Measurements from ENCODE around the gene MECP2.

DNA sequence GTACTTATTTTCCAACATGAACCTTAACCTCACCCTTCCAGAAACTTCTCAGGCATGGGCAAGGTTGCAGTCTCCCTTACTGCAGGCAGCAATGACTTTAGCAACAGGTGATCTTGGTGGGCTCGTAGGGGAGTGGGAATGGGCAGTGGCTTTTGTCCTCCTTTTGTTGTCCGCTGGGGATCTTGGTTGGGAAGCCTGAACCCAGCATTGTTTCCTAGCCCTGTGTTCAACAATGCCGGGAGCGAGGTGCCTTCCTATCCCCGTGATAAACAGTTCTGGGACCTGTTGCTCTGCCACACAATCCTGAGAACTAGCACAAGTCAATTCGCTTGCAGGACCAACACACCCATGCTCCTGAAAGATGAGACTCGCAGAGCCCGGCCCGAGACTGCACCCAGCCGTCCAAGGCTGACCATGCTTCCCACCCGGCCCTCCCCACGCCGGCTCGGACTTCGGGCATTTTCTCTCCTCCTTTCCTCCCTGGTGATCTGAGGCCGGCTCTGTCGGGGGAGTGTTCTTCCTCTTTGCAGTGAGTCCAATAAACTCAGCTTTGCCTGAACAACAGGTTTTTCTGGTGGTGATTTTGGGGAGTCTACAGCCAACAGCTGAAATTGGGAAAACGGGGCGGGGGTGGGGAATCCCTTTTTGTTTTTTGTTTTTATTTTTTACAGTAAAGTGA is 98.0 kb downstream of the MECP2 start:
- TF ChIP-seq, protein P1, sequence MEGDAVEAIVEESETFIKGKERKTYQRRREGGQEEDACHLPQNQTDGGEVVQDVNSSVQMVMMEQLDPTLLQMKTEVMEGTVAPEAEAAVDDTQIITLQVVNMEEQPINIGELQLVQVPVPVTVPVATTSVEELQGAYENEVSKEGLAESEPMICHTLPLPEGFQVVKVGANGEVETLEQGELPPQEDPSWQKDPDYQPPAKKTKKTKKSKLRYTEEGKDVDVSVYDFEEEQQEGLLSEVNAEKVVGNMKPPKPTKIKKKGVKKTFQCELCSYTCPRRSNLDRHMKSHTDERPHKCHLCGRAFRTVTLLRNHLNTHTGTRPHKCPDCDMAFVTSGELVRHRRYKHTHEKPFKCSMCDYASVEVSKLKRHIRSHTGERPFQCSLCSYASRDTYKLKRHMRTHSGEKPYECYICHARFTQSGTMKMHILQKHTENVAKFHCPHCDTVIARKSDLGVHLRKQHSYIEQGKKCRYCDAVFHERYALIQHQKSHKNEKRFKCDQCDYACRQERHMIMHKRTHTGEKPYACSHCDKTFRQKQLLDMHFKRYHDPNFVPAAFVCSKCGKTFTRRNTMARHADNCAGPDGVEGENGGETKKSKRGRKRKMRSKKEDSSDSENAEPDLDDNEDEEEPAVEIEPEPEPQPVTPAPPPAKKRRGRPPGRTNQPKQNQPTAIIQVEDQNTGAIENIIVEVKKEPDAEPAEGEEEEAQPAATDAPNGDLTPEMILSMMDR (conservative IDR thresholded peaks at IDR 0.05; ENCODE audit: low read length), result no peak
- no peak for TF ChIP-seq EZH2phosphoT487 (IDR thresholded peaks at IDR 0.05; ENCODE audit: borderline replicate concordance, low read depth, low read length)
